ENCODE measurements around the gene AMOT.
"Not testable (repeated sequence)": the region's sequence is repeated elsewhere in the genome, so short reads cannot be mapped to it uniquely, and the experiment has no call there.

Gene AMOT

GRCh38 chrX:112840382-112841113 is at the start of gene AMOT:
Gene AMOT, minus strand, starts transcription at chrX:112840831. Its CDS starts 17,705 bp downstream, at chrX:112823126.
- DNase-seq: peak; percentile 36

GRCh38 chrX:112889400-112889799 is 48.8 kb upstream of the AMOT start:
- DNase-seq: no peak

- DNase-seq: no peak
Measured at GRCh38 chrX:112888916-112889315, 48.3 kb upstream of the AMOT start.

GRCh38 chrX:112877771-112878173 is 37.1 kb upstream of the AMOT start:
- DNase-seq: no peak

GRCh38 chrX:112874614-112875013 is 34.0 kb upstream of the AMOT start:
- peak; percentile 19 for DNase-seq

GRCh38 chrX:112874175-112874574 is 33.5 kb upstream of the AMOT start:
- no peak for DNase-seq

- DNase-seq: no peak
Measured at GRCh38 chrX:112868586-112868985, 28.0 kb upstream of the AMOT start.

- no peak for DNase-seq
Measured at GRCh38 chrX:112867570-112867969, 26.9 kb upstream of the AMOT start.

GRCh38 chrX:112866175-112866574 is 25.5 kb upstream of the AMOT start:
- DNase-seq: peak; percentile 6

- DNase-seq: no peak
Measured at GRCh38 chrX:112865464-112866025, 24.9 kb upstream of the AMOT start.

- DNase-seq: no peak
Measured at GRCh38 chrX:112863850-112864249, 23.2 kb upstream of the AMOT start.

- no peak for DNase-seq
Measured at GRCh38 chrX:112857478-112857878, 16.8 kb upstream of the AMOT start.

- not testable (repeated sequence) for DNase-seq
Measured at GRCh38 chrX:112854901-112855300, 14.3 kb upstream of the AMOT start.

- DNase-seq: no peak
Measured at GRCh38 chrX:112852851-112853250, 12.2 kb upstream of the AMOT start.

GRCh38 chrX:112851806-112852205 is 11.2 kb upstream of the AMOT start:
- peak; percentile 42 for DNase-seq

GRCh38 chrX:112851161-112851779 is 10.6 kb upstream of the AMOT start:
- no peak for DNase-seq

- peak; percentile 11 for DNase-seq
Measured at GRCh38 chrX:112849016-112849415, 8.4 kb upstream of the AMOT start.

- no peak for DNase-seq
Measured at GRCh38 chrX:112846782-112847181, 6.2 kb upstream of the AMOT start.

GRCh38 chrX:112846187-112846586 is 5.6 kb upstream of the AMOT start:
- DNase-seq: no peak

- no peak for DNase-seq
Measured at GRCh38 chrX:112844250-112844649, 3.6 kb upstream of the AMOT start.

- no peak for DNase-seq
Measured at GRCh38 chrX:112841820-112842157, 1.2 kb upstream of the AMOT start.

- DNase-seq: peak; percentile 82
Measured at GRCh38 chrX:112841114-112841819, 636 bp upstream of the AMOT start.

GRCh38 chrX:112839856-112840255 is 775 bp downstream of the AMOT start:
- DNase-seq: no peak

- no peak for DNase-seq
Measured at GRCh38 chrX:112837531-112837930, 3.1 kb downstream of the AMOT start.

Measured in suppressor macrophage treated with lipopolysaccharide for 4 hours (primary cell).